LNCAP (cell line): Measurements from ENCODE around the gene CLN6.

ENCODE experiments used
- TF ChIP-seq, protein P1 (sequence below): fragments of 450-650 bp; IDR thresholded peaks from 2 replicates; pipeline ENCODE4 v1.5.1; 2017; ENCODE audit warnings: mild to moderate bottlenecking

Gene CLN6

DNA sequence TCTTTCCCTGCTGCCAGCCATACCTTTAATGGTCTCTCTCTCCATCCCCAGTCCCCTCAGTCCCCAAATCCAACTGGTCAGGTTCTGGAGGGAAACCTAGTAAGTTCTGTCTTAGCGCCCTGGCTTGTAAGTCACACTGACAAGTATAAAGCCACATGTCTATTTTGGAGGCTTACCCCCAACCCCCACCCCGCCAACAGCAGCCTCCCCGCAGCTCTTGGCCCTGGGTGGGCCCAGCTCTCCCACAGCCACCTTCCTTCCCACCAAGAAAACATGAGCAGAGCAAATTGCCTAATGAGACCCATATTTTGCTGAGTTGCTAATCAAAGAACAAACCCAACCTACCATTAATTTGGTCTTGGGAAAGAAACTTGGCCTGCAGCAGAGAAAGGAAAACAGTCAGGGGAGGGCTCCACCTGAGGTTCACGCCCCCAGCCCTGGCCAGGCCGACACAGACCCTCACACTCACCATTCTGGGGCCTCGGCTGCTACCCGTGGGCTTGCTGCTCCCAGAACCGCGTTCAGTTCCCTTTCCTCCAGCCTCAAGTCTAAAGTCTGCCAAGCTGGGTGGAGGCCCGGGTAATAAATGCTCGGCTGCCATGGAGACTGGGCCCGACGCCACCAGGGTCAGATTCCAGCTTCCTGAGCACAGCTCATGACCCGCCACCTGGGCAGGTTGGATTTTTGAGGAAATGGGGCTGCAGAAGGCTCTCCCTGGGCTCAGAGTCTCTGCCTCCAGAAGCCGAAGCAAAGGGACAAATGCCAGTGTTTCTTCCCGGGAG is 24.6 kb downstream of the CLN6 start, which contains the start of gene CALML4:
TSS of gene CALML4 (minus strand) at position 557 of the 782 bp plus-strand sequence. CDS start at position 472, 85 bp downstream.
- TF ChIP-seq, protein P1, sequence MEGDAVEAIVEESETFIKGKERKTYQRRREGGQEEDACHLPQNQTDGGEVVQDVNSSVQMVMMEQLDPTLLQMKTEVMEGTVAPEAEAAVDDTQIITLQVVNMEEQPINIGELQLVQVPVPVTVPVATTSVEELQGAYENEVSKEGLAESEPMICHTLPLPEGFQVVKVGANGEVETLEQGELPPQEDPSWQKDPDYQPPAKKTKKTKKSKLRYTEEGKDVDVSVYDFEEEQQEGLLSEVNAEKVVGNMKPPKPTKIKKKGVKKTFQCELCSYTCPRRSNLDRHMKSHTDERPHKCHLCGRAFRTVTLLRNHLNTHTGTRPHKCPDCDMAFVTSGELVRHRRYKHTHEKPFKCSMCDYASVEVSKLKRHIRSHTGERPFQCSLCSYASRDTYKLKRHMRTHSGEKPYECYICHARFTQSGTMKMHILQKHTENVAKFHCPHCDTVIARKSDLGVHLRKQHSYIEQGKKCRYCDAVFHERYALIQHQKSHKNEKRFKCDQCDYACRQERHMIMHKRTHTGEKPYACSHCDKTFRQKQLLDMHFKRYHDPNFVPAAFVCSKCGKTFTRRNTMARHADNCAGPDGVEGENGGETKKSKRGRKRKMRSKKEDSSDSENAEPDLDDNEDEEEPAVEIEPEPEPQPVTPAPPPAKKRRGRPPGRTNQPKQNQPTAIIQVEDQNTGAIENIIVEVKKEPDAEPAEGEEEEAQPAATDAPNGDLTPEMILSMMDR: no peak

DNA sequence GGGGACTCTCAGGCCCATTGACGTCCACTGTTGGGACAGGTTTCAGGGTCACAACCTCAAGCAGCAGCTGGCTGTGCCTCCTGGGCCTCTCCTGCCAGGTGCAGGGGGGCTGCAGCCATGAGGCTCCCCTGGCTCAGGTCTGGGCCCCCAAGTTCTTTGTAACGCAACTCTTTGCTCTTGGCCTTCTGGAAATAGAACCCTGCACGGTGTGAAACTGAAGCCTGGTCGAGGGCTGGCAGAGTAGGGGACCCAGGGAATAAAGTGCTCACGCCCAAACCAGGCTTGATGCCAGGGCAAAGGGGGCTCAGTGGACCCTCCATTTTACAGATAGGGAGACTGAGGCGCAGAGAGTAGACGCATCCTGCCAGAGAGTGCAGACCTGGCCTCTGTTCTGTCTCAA is 25.2 kb downstream of the CLN6 start:
- TF ChIP-seq, protein P1: no peak

DNA sequence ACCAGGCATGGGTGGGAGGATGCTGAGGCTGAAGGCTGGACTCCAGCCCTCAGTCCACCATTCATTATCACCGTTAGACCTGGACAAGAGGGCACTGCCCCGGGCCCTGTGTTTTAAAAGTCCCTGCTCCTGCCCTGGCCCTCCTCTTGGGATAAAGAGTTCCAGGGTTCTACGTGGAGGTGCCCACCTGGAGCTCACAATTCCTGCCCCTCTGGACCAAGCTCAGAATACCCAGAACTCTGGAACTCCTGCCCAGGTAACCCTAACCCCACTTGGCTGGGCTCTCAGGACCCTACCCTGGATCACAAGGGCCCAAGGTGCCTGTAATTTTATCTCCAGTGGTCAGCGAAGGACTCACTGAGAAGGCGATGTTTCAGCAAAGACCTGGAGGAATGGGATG is 25.6 kb downstream of the CLN6 start:
- TF ChIP-seq, protein P1: no peak

DNA sequence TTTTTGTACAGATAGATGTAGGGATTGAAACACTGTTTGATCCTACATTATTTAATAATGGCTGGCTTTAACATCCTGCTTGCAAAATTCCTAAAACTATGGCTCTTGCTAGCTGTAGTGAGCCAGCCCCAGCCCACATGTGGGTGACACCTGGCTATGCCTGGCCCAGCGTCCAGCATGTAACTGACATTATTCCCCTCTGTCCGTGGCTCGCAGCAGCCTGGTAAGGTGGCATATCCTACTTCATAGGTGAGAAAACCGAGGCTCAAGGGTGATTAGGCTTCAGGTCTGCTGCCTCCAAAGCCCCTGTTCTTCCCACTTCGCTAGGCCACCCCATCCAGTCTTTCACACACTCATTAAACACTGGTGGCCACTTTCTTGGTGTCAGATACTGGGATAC is 26.0 kb downstream of the CLN6 start:
- TF ChIP-seq, protein P1: no peak

DNA sequence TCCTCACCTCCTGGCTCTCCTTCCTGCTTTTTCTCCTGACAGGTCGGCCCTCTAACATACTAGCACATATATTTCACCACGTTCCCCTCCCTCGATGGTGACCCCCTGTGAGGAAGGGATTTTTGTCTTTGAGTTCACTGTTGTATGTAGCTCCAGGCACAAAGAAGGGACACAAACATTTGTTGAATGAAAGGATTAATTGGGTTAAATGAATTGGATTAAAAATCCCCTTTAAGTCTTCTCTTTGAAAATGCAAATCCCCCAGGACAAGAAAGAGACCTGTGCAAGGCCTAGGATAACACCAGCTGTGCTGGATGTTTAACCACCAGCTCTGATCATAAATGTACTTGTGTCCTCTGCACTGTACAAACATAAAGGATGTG is 27.7 kb downstream of the CLN6 start:
- TF ChIP-seq, protein P1: no peak

DNA sequence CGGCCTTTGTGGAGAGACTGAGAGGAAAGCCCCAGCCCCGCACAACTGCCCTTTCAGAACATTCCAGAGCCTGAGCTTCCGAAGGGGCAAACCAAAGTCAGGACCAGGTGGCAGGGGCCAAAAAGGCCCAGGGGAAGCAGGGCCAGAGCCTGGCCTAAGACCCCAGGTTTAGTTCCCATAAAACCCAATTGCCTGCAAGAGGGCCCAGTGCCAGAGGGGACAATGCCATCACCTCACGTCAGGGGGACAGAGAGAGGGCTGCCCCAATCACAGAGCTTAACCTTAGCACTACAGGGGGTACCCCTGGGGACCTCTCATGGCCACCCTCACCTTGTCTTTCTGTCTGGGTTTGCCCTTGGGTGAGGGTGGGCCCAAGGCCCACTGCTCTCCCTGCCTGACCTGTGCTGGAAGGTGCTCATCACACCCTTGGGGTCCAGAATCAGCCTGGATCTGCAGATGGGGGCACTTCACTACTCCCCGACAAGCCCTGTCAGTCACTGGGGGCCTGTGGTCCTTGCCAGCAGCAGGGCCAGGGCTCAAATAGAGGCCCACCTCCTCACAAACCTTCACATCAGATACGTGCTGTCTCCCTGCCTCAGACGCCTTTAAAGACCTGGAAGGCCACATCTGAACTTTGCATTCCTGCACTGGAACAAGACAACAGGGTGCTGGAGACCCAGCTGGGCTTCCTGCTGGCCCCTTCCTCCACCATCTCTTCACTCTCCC is 28.2 kb downstream of the CLN6 start:
- TF ChIP-seq, protein P1: no peak

DNA sequence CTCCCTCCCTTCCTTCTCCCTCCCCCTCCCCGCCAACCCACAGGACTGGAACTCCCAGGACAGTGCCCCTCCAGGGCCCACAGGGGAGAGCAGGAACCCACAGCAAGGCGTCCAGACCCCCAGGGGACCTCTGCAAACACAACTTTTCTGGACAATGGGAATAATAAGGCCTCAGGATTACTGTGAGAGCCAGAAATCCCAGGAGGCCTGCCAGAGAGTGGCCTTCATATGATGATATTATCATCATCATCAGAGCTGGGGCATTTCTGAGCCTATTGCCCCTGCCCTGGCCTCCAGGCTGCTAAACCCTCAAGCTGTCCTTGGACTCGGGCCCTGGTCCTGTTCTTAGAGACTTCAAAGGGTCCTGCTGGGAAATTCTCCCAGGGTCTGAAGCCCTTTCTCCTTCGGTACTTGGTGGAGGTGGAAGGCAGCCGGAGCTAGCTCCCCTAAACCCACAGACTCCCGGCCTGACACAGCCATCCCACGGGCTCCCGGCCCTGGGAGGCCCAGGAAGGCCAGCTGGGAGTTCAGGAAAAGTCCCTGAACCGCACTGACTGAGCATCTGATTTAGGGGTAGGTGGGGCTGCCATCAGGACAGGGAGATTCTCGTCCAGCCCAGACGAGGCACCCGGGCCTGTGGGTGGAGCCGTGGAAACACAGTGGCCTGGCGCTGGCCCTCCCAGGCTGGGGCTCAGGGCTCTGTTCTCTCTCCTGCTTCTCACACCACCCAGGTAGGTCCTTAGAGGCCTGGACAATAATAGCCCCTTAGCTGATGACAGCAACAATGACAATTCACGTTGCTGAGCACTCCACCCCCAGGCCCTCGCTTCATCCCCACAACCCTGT is 29.3 kb downstream of the CLN6 start:
- TF ChIP-seq, protein P1: no peak
